GM12878 (cell line): ENCODE measurements around the gene ARMS2.

Source experiments
- BMI1 ChIP-seq: fragments of 450-650 bp; IDR thresholded peaks from 2 replicates; pipeline ENCODE4 v1.6.1; 2016; ENCODE audit warnings: mild to moderate bottlenecking, moderate library complexity, borderline replicate concordance
- BRCA1 ChIP-seq: IDR thresholded peaks from 2 replicates; pipeline ENCODE4 v1.6.1; 2011; ENCODE audit warnings: low read depth, low read length, improper control_type of control experiment
- CREM ChIP-seq: IDR thresholded peaks from 2 replicates; pipeline ENCODE4 v1.6.1; 2014; ENCODE audit warnings: antibody characterized with exemption, low read depth
- CTCF ChIP-seq, 3 experiments: IDR thresholded peaks in 2 of 3; conservative IDR thresholded peaks in 1 of 3; 2 replicates each; pipeline ENCODE4 v1.5.1; 2011; ENCODE audit warnings: low read depth in 3 of 3, low read length in 3 of 3, mild to moderate bottlenecking in 3 of 3, control low read depth in 2 of 3, moderate library complexity in 2 of 3, inconsistent platforms in 1 of 3, mixed read lengths in 1 of 3; ENCODE audit not compliant: control insufficient read depth in 2 of 3, insufficient read depth in 1 of 3; ENCODE audit errors: extremely low read depth in 1 of 3
- DPF2 ChIP-seq: fragments of 450-650 bp; IDR thresholded peaks from 2 replicates; pipeline ENCODE4 v1.6.1; 2017; ENCODE audit warnings: mild to moderate bottlenecking
- LARP7 ChIP-seq: fragments of 450-650 bp; IDR thresholded peaks from 2 replicates; pipeline ENCODE4 v1.6.1; 2017; ENCODE audit warnings: mild to moderate bottlenecking
- POLR2A ChIP-seq: IDR thresholded peaks from 2 replicates; pipeline ENCODE4 v1.6.1; 2011; ENCODE audit warnings: low read depth, mild to moderate bottlenecking, low read length
- POU2F2 ChIP-seq: IDR thresholded peaks from 3 replicates; pipeline ENCODE4 v1.6.1; 2011; ENCODE audit warnings: low read depth, mild to moderate bottlenecking, low read length, borderline replicate concordance
- RAD21 ChIP-seq: IDR thresholded peaks from 2 replicates; pipeline ENCODE4 v1.6.1; 2011; ENCODE audit warnings: mild to moderate bottlenecking, low read depth, low read length, moderate library complexity; ENCODE audit not compliant: insufficient read depth
- SREBF2 ChIP-seq: IDR thresholded peaks from 2 replicates; pipeline ENCODE4 v1.6.1; 2012; ENCODE audit warnings: mild to moderate bottlenecking, low read length
- SRF ChIP-seq, 2 experiments: IDR thresholded peaks; 2 replicates each; pipeline ENCODE4 v1.6.1; 2011; ENCODE audit warnings: low read depth in 2 of 2, low read length in 2 of 2, mild to moderate bottlenecking in 1 of 2, moderate library complexity in 1 of 2
- TCF12 ChIP-seq: IDR thresholded peaks from 2 replicates; pipeline ENCODE4 v1.6.1; 2011; ENCODE audit warnings: low read depth, mild to moderate bottlenecking, low read length
- YY1 ChIP-seq: IDR thresholded peaks from 2 replicates; pipeline ENCODE4 v1.6.1; 2011; ENCODE audit warnings: low read depth, mild to moderate bottlenecking, low read length
- TF ChIP-seq, protein P1 (sequence below): IDR thresholded peaks from 2 replicates; pipeline ENCODE4 v1.6.1; 2012; ENCODE audit warnings: low read depth, low read length, improper control_type of control experiment

DNA sequence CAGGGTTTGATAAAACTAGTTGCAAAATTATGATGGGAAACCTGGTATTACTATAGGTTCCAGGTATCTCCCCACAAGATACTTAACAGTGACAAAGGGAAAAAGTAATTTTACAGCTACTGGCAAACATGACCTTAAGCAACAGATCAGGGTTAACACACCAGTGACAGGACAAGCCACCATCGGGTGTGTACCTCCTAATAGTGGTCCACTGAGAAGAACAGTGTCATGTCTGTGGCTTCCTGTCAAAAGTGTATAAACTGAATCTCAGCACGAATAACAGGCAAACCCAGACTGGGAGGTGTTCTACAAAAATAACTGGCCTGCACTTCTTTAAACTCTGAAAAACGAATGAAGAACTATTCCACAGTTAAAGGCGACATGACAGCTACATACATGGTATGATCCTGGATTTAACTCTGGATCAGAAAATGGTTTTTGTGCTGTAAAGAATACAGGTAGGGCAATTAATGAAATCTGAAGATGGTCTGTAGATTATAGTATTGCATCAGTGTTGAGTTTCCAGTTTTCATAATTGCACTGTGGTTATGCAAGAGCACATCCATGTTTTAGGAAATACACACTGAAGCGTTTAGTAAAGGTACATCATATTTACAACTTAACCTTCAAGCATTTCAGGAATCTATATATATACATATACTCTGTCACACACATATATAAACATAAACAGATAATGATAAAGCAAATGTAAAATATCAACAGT is 32.0 kb upstream of the ARMS2 start:
- TF ChIP-seq POU2F2: no peak
- no peak for TF ChIP-seq CREM
- no peak for TF ChIP-seq CTCF (IDR thresholded peaks at IDR 0.05 in 2 of 3, conservative IDR thresholded peaks at IDR 0.05 in 1 of 3; ENCODE audit: control insufficient read depth in 2 of 3, extremely low read depth in 1 of 3, insufficient read depth in 1 of 3, low read depth in 3 of 3, low read length in 3 of 3)
- TF ChIP-seq BRCA1: no peak
- TF ChIP-seq DPF2: no peak
- TF ChIP-seq, protein P1, sequence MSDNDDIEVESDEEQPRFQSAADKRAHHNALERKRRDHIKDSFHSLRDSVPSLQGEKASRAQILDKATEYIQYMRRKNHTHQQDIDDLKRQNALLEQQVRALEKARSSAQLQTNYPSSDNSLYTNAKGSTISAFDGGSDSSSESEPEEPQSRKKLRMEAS: no peak
- no peak for TF ChIP-seq SREBF2
- TF ChIP-seq SRF (IDR thresholded peaks at IDR 0.05; ENCODE audit: low read depth in 2 of 2, low read length in 2 of 2): no peak
- no peak for TF ChIP-seq RAD21
- TF ChIP-seq TCF12: no peak
- TF ChIP-seq LARP7: no peak
- no peak for TF ChIP-seq YY1
- no peak for TF ChIP-seq BMI1
- TF ChIP-seq POLR2A: no peak
